T-helper 17 cell (primary cell): ENCODE measurements around the gene PLPPR5. TPM values are rescaled to one million over a fixed set of nuclear protein-coding genes. Genes with fewer than 3 reads are reported as not detected.

Experiments used
- ATAC-seq: fragments of 150-1000 bp; cut with Tn5 transposase; 2 replicates; pipeline ENCODE4 v1.10.0; 2021; ENCODE audit warnings: mild to moderate bottlenecking, moderate library complexity
- DNase-seq, 3 donors: peaks; one replicate each; pipeline versions ENCODE4 v3.0.0 to v3.0.0-alpha.2; 2020 to 2021
- H3K9me3 ChIP-seq: one replicate; pipeline ENCODE4 v1.7.0; 2013; ENCODE audit warnings: low read length, mild to moderate bottlenecking; ENCODE audit not compliant: control insufficient read depth, poor library complexity, severe bottlenecking
- H3K27ac Mint-ChIP-seq: one replicate; pipeline ENCODE4 v1.8.0; 2022; ENCODE audit warnings: mild to moderate bottlenecking, moderate library complexity, mixed read lengths
- H3K27me3 Mint-ChIP-seq: one replicate; pipeline ENCODE4 v1.8.0; 2022; ENCODE audit warnings: mixed read lengths
- H3K36me3 Mint-ChIP-seq: one replicate; pipeline ENCODE4 v1.8.0; 2022; ENCODE audit warnings: low read depth, mixed read lengths
- H3K4me1 Mint-ChIP-seq: one replicate; pipeline ENCODE4 v1.8.0; 2022; ENCODE audit warnings: mild to moderate bottlenecking, mixed read lengths
- H3K4me3 Mint-ChIP-seq: one replicate; pipeline ENCODE4 v1.8.0; 2022; ENCODE audit warnings: mild to moderate bottlenecking, moderate library complexity, mixed read lengths
- total RNA-seq, 4 donors: library from RNA in 2 of 4; stranded (reverse) in 2 of 4; gene quantifications; one replicate each; pipeline ENCODE4 v1.2.3 and lab custom pipeline; 2022 to 2026

PLPPR5 gene
- total RNA-seq, 2 donors from 2014 or later = not detected

DNA sequence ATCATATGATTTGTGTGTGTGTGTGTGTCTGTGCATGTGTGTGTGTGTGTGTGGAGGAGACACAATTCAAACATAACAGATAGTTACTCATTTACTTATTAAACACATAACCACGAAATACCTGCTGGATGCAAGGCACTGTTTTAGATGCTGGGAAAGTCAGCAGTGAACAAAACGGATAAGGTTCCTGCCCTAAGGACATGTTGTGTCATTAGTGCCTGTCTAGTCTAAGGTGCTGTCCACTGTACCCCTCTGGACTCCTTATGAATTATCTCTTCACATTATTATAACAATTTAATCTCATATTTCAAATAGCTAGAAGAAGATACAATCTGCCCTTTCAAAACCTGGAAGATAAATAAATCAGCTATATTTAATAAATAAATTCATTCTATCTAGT lies 162.4 kb downstream of the PLPPR5 start:
- Mint-ChIP-seq H3K27ac (no peak overlapping the region), H3K36me3 (peaks cover 2% of the 10 kb centered on the region), H3K4me3 (no peak overlapping the region), H3K4me1 (peaks cover 3% of the 10 kb centered on the region), H3K27me3 (no peaks in the 10 kb centered on the region)
- no peaks in the 10 kb centered on the region for H3K9me3 ChIP-seq
- no peak for DNase-seq
- no peak for ATAC-seq
